ENCODE results near the gene TBC1D14.
"Not testable (repeated sequence)": the region's sequence is repeated elsewhere in the genome, so short reads cannot be mapped to it uniquely, and the experiment has no call there.

TBC1D14 gene

GRCh38 chr4:7062816-7063215 lies 153.2 kb downstream of the TBC1D14 start:
- DNase-seq (ENCODE audit: low read depth): no peak

GRCh38 chr4:7063362-7063761 lies 153.7 kb downstream of the TBC1D14 start:
- DNase-seq (ENCODE audit: low read depth): no peak

GRCh38 chr4:7066006-7066405 lies 156.4 kb downstream of the TBC1D14 start:
- DNase-seq (ENCODE audit: low read depth): no peak

GRCh38 chr4:7066493-7066892 lies 156.9 kb downstream of the TBC1D14 start:
- DNase-seq (ENCODE audit: low read depth): no peak

GRCh38 chr4:7067126-7067451 lies 157.5 kb downstream of the TBC1D14 start:
- no peak for DNase-seq (ENCODE audit: low read depth)

GRCh38 chr4:7067452-7068278 lies 158.0 kb downstream of the TBC1D14 start, which contains the start of gene GRPEL1:
Gene GRPEL1 (minus strand): TSS chr4:7068064. CDS start chr4:7068032, 32 bp downstream.
- DNase-seq (ENCODE audit: low read depth): peak; percentile 100

GRCh38 chr4:7068279-7068842 lies 158.7 kb downstream of the TBC1D14 start:
- no peak for DNase-seq (ENCODE audit: low read depth)

GRCh38 chr4:7068883-7069282 lies 159.3 kb downstream of the TBC1D14 start:
- DNase-seq (ENCODE audit: low read depth): no peak

- peak; percentile 86 for DNase-seq (ENCODE audit: low read depth)
Measured at GRCh38 chr4:7070729-7071511, 161.3 kb downstream of the TBC1D14 start.

GRCh38 chr4:7073059-7073458 lies 163.4 kb downstream of the TBC1D14 start:
- no peak for DNase-seq (ENCODE audit: low read depth)

GRCh38 chr4:7073526-7074390 lies 164.1 kb downstream of the TBC1D14 start:
- DNase-seq (ENCODE audit: low read depth): no peak

- no peak for DNase-seq (ENCODE audit: low read depth)
Measured at GRCh38 chr4:7074426-7074825, 164.8 kb downstream of the TBC1D14 start.

GRCh38 chr4:7075962-7076695 lies 166.5 kb downstream of the TBC1D14 start:
- no peak for DNase-seq (ENCODE audit: low read depth)

GRCh38 chr4:7076696-7077082 lies 167.1 kb downstream of the TBC1D14 start:
- DNase-seq (ENCODE audit: low read depth): no peak

- DNase-seq (ENCODE audit: low read depth): no peak
Measured at GRCh38 chr4:7077371-7077770, 167.7 kb downstream of the TBC1D14 start.

- no peak for DNase-seq (ENCODE audit: low read depth)
Measured at GRCh38 chr4:7078025-7078424, 168.4 kb downstream of the TBC1D14 start.

GRCh38 chr4:7079483-7079882 lies 169.9 kb downstream of the TBC1D14 start:
- not testable (repeated sequence) for DNase-seq (ENCODE audit: low read depth)

GRCh38 chr4:7079909-7080308 lies 170.3 kb downstream of the TBC1D14 start:
- DNase-seq (ENCODE audit: low read depth): not testable (repeated sequence)
